Type B pancreatic cell (in vitro differentiated cells): Measurements from ENCODE around the gene NRDE2. TPM values are rescaled to one million over a fixed set of nuclear protein-coding genes. Genes with fewer than 3 reads are reported as not detected.

ENCODE experiments used
- DNase-seq: peaks from one replicate; pipeline ENCODE4 v3.0.0; 2021; ENCODE audit warnings: mixed read lengths; ENCODE audit not compliant: unreplicated experiment; ENCODE audit errors: extremely low spot score
- H3K27ac Mint-ChIP-seq: 2 replicates; pipeline ENCODE4 v1.8.0; 2021; ENCODE audit warnings: mild to moderate bottlenecking, mixed read lengths
- H3K27me3 Mint-ChIP-seq: 2 replicates; pipeline ENCODE4 v1.8.0; 2021; ENCODE audit warnings: mixed read lengths
- H3K36me3 Mint-ChIP-seq: 2 replicates; pipeline ENCODE4 v1.8.0; 2021; ENCODE audit warnings: mixed read lengths
- H3K4me1 Mint-ChIP-seq: one replicate; pipeline ENCODE4 v1.8.0; 2021; ENCODE audit warnings: mixed read lengths; ENCODE audit not compliant: unreplicated experiment
- H3K4me3 Mint-ChIP-seq: 2 replicates; pipeline ENCODE4 v1.8.0; 2021; ENCODE audit warnings: mild to moderate bottlenecking, mixed read lengths
- H3K9me3 Mint-ChIP-seq: 2 replicates; pipeline ENCODE4 v1.8.0; 2021; ENCODE audit warnings: mixed read lengths
- total RNA-seq: library from RNA; stranded (reverse); gene quantifications from 2 replicates; pipeline ENCODE4 v1.2.1, GENCODE V29; 2021; ENCODE audit warnings: low replicate concordance
- TF ChIP-seq, protein P1 (sequence below): fragments of 200-600 bp; sonication (generic); conservative IDR thresholded peaks from 2 replicates; pipeline ENCODE4 v1.5.0; 2021; ENCODE audit warnings: antibody characterized with exemption, mild to moderate bottlenecking

The NRDE2 gene
- total RNA-seq, 1 donor from 2014 or later = 22.8 TPM

DNA sequence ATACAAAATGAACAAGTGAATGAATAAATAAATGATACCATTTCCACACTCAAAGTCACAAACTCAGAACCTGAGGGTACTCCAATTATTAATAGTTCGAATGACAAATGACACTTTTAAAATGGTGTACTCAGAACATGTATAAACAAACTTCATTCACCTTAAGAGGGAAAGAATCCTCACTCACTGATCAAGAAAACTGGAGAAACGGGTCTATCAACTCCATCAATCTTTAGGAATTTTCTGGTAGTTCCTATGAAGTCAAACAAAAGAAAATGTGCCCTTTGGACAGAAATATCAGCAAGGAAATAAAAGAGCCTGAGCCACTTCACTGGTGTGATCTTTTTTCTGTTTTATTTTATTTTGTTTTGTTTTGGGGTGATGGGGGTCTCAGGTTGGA lies 5.2 kb upstream of the NRDE2 start:
- peak overlapping the region; percentile 85 for H3K27ac Mint-ChIP-seq
- peaks cover 27% of the 10 kb centered on the region for H3K27me3 Mint-ChIP-seq
- H3K9me3 Mint-ChIP-seq = no peaks in the 10 kb centered on the region
- peak overlapping the region; percentile 57 for H3K4me3 Mint-ChIP-seq
- TF ChIP-seq, protein P1, sequence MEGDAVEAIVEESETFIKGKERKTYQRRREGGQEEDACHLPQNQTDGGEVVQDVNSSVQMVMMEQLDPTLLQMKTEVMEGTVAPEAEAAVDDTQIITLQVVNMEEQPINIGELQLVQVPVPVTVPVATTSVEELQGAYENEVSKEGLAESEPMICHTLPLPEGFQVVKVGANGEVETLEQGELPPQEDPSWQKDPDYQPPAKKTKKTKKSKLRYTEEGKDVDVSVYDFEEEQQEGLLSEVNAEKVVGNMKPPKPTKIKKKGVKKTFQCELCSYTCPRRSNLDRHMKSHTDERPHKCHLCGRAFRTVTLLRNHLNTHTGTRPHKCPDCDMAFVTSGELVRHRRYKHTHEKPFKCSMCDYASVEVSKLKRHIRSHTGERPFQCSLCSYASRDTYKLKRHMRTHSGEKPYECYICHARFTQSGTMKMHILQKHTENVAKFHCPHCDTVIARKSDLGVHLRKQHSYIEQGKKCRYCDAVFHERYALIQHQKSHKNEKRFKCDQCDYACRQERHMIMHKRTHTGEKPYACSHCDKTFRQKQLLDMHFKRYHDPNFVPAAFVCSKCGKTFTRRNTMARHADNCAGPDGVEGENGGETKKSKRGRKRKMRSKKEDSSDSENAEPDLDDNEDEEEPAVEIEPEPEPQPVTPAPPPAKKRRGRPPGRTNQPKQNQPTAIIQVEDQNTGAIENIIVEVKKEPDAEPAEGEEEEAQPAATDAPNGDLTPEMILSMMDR = no peak
- H3K4me1 Mint-ChIP-seq = peaks cover 4% of the 10 kb centered on the region
- no peaks in the 10 kb centered on the region for H3K36me3 Mint-ChIP-seq
- DNase-seq = no peak

DNA sequence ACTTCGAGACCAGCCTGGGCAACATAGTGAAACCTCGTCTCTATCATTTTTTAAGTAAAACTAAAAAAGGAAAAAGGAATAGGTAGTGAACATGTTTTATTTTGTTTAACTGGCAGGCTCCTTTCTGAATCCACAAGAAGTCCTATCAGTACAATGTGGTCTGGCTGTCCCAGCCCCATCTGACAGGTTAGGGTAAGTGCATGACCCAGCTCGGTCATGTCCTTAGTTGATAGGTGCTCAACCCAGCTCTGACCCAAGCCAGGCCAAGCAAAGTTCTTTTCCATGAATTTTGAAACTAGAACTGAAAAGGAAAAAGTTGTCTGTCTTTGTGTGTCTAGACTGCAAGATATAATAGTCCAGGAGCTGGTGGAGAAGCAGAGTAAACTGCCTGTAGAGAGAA lies 4.7 kb upstream of the NRDE2 start:
- H3K27ac Mint-ChIP-seq = peak overlapping the region; percentile 85
- peaks cover 10% of the 10 kb centered on the region for H3K4me1 Mint-ChIP-seq
- DNase-seq = no peak
- TF ChIP-seq, protein P1 = no peak
- no peaks in the 10 kb centered on the region for H3K36me3 Mint-ChIP-seq
- H3K9me3 Mint-ChIP-seq = peaks cover 3% of the 10 kb centered on the region
- H3K27me3 Mint-ChIP-seq = peaks cover 27% of the 10 kb centered on the region
- peak overlapping the region; percentile 34 for H3K4me3 Mint-ChIP-seq

DNA sequence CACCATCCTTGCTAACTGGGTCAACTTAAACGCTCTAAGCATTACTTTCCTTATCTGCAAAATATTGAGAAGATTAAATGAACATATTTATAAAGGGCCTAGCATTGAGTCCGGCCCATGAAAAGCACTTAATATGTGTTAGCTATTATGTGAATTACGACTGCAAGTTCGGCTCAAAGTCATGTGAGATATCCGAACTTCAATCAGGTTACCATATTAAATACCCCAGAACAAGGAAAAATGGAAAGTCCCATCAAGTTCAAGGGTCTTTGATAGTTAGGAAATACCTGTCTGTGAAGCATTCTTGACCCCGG lies 487 bp upstream of the NRDE2 start:
- Mint-ChIP-seq H3K36me3 (peaks cover 4% of the 10 kb centered on the region), H3K4me1 (peaks cover 19% of the 10 kb centered on the region)
- DNase-seq = no peak

DNA sequence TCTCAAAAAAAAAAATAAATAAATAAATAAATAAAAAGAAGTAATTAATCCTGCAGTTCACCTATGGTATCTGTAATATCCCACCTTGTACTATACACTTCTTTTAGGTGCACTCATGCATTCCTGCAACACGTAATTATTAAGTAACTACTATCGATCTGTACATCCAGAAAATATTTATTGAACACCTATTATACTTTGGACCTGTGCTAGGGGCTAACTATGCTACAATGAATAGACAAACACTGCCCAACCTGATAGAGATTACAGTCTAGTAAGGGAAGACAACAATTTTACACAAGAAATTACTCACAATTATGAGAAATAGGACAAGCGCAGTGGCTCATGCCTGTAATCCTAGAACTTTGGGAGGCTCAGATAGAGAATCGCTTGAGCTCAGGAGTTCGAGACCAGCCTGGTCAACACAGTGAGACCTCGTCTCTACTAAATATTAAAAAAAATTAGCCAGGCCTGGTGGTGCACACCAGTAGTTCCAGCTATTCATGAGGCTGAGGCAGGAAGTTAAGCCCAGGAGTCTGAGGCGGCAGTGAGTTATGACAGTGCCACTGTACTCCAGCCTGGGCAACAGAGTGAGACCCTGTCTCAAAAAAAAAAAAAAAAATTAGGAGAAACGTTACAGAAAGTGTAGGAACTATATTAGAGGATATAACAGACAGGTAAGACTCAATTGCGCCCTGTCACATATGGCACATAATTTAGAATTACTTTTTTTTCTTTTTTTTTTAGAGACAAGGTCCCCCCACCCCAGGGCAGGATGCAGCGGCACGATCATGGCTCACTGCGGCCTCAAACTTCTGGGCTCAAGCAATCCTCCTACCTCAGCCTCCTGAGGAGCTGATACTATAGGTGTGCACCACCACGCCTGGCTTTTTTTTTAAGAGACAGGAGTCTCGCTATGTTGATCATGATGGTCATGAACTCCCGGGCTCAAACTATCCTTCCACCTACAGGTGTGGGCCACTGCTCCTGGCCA lies 1.2 kb downstream of the NRDE2 start:
- H3K4me3 Mint-ChIP-seq = peak overlapping the region; percentile 94
- peak overlapping the region; percentile 94 for H3K27ac Mint-ChIP-seq
- H3K36me3 Mint-ChIP-seq = peaks cover 7% of the 10 kb centered on the region
- TF ChIP-seq, protein P1 = peak; percentile 21
- peaks cover 5% of the 10 kb centered on the region for H3K9me3 Mint-ChIP-seq
- H3K4me1 Mint-ChIP-seq = peaks cover 19% of the 10 kb centered on the region
- DNase-seq = no peak
- H3K27me3 Mint-ChIP-seq = peaks cover 7% of the 10 kb centered on the region

More for the DNA sequence above, 487 bp upstream of the NRDE2 start:
- peaks cover 20% of the 10 kb centered on the region for H3K27me3 Mint-ChIP-seq
- TF ChIP-seq, protein P1 = no peak
- peaks cover 5% of the 10 kb centered on the region for H3K9me3 Mint-ChIP-seq
- peak overlapping the region; percentile 94 for H3K27ac Mint-ChIP-seq
- H3K4me3 Mint-ChIP-seq = peak overlapping the region; percentile 94

DNA sequence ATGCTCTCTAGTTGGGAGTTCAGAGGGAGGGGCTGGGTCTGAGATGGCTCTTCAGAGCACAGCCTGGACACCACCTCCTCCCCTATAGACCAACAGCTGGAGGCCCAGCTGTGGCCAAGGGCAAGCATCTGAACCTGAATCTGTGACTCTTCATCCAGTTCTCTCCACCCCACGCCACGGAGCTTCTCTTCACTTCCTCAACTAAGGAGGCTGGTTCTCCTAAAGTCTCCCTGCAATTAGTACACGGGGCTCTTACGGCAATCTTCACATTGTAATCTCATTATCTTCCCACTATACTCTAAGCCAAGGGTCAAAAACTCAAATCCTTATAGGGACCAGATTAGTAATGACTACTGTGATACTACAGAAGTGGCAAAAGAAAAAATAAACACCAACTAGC lies 9.8 kb downstream of the NRDE2 start:
- Mint-ChIP-seq H3K4me3 (no peak overlapping the region), H3K27me3 (no peaks in the 10 kb centered on the region), H3K9me3 (peaks cover 7% of the 10 kb centered on the region), H3K36me3 (peaks cover 29% of the 10 kb centered on the region), H3K27ac (no peak overlapping the region), H3K4me1 (no peaks in the 10 kb centered on the region)
- TF ChIP-seq, protein P1 = no peak
- DNase-seq = no peak
